PC-3 (cell line): ENCODE results near the gene ZBTB48.

Source experiments
- EZH2 ChIP-seq: fragments of 300-600 bp; sonication (generic); IDR thresholded peaks from one replicate; pipeline ENCODE4 v1.6.1; 2017; ENCODE audit warnings: antibody characterized with exemption, mild to moderate bottlenecking, low read length; ENCODE audit not compliant: unreplicated experiment
- TF ChIP-seq, protein P1 (sequence below): fragments of 300-600 bp; sonication (generic); conservative IDR thresholded peaks from 2 replicates; pipeline ENCODE4 v1.5.1; 2017; ENCODE audit warnings: antibody characterized with exemption, low read depth, mild to moderate bottlenecking, low read length

DNA sequence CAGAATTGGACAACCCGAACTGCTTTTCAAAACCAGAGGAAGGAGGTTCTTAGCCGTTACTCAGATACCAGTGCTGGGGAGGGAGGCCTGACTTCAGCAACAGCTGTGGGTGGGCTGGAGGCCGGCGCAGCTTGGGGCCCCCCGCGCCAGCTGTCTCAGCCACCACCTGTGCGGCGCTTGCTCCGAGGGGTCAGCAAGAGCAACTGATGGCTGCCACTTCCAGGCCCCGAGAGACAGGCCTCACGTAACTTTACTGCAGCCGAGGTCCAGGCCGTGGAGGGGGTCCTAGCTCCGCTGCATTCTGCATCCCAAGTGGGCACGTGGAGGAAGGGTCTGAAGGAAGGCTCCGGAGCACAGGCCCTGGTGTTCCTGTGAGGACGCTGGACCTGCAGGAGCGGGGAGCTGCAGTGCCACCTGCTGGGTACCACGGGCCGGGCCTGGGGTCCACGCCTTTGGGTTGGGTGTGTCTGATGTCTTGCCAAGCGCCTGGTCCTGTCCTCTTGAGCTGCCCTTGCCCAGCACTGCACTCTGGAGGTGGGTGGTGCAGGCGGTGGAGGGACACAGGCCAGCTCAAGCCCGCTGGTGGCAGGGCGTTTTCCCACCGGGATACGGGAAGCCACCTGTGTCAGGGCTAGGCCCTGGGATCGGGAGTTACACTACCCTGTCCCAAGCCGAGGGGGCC lies 54.7 kb downstream of the ZBTB48 start:
- TF ChIP-seq, protein P1, sequence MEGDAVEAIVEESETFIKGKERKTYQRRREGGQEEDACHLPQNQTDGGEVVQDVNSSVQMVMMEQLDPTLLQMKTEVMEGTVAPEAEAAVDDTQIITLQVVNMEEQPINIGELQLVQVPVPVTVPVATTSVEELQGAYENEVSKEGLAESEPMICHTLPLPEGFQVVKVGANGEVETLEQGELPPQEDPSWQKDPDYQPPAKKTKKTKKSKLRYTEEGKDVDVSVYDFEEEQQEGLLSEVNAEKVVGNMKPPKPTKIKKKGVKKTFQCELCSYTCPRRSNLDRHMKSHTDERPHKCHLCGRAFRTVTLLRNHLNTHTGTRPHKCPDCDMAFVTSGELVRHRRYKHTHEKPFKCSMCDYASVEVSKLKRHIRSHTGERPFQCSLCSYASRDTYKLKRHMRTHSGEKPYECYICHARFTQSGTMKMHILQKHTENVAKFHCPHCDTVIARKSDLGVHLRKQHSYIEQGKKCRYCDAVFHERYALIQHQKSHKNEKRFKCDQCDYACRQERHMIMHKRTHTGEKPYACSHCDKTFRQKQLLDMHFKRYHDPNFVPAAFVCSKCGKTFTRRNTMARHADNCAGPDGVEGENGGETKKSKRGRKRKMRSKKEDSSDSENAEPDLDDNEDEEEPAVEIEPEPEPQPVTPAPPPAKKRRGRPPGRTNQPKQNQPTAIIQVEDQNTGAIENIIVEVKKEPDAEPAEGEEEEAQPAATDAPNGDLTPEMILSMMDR: peak; percentile 90
- TF ChIP-seq EZH2: no peak
